OCI-LY1 (cell line): ENCODE data around the gene TRPC4.

Source experiments
- H2AFZ ChIP-seq: fragments of 200-600 bp; sonication (generic), shearing (Covaris generic); 2 replicates; pipeline ENCODE4 v1.6.0; 2014; ENCODE audit warnings: antibody characterized with exemption, mild to moderate bottlenecking, low read length
- H3F3A ChIP-seq: fragments of 200-600 bp; sonication (generic), shearing (Covaris generic); 2 replicates; pipeline ENCODE4 v1.6.0; 2014; ENCODE audit warnings: mild to moderate bottlenecking, antibody characterized with exemption, low read length, moderate library complexity; ENCODE audit not compliant: insufficient read depth
- H3K27ac ChIP-seq: fragments of 200-600 bp; sonication (generic); 2 replicates; pipeline ENCODE4 v1.5.1; 2014; ENCODE audit warnings: low read length, mixed run types, mild to moderate bottlenecking, low read depth; ENCODE audit not compliant: poor library complexity, severe bottlenecking
- H3K27me3 ChIP-seq: fragments of 200-600 bp; sonication (generic); 2 replicates; pipeline ENCODE4 v1.6.0; 2014; ENCODE audit warnings: antibody characterized with exemption, mild to moderate bottlenecking, low read length, moderate library complexity; ENCODE audit not compliant: insufficient read depth
- H3K36me3 ChIP-seq: fragments of 200-600 bp; sonication (generic); 2 replicates; pipeline ENCODE4 v1.6.1; 2014; ENCODE audit warnings: mild to moderate bottlenecking, antibody characterized with exemption, low read length, moderate library complexity, mixed read lengths; ENCODE audit not compliant: insufficient read depth
- H3K4me1 ChIP-seq: fragments of 200-600 bp; sonication (generic); 2 replicates; pipeline ENCODE4 v1.5.1; 2014; ENCODE audit warnings: mild to moderate bottlenecking, low read length, moderate library complexity; ENCODE audit not compliant: insufficient read depth, severe bottlenecking
- H3K4me2 ChIP-seq: fragments of 200-600 bp; sonication (generic), shearing (Covaris generic); 2 replicates; pipeline ENCODE4 v1.6.1; 2014; ENCODE audit warnings: low read length
- H3K4me3 ChIP-seq: fragments of 200-600 bp; sonication (generic); 2 replicates; pipeline ENCODE4 v1.5.1; 2014; ENCODE audit warnings: low read length, low read depth, mild to moderate bottlenecking, mixed read lengths; ENCODE audit not compliant: poor library complexity, severe bottlenecking
- H3K79me2 ChIP-seq: fragments of 200-600 bp; shearing (Covaris generic); 2 replicates; pipeline ENCODE4 v1.6.1; 2016; ENCODE audit warnings: mixed run types, low read length, mixed read lengths; ENCODE audit not compliant: insufficient read depth
- H3K9ac ChIP-seq: fragments of 200-600 bp; sonication (generic), shearing (Covaris generic); 2 replicates; pipeline ENCODE4 v1.6.1; 2014; ENCODE audit warnings: mild to moderate bottlenecking, low read length, mixed read lengths
- H3K9me2 ChIP-seq: fragments of 200-600 bp; sonication (generic), shearing (Covaris generic); 2 replicates; pipeline ENCODE4 v1.6.1; 2014; ENCODE audit warnings: low read depth, mild to moderate bottlenecking, low read length, mixed read lengths
- H3K9me3 ChIP-seq: fragments of 200-600 bp; shearing (Covaris generic); 2 replicates; pipeline ENCODE4 v1.6.1; 2014; ENCODE audit warnings: low read length, mixed read lengths
- H4K20me1 ChIP-seq: fragments of 200-600 bp; sonication (generic), shearing (Covaris generic); 2 replicates; pipeline ENCODE4 v1.6.0; 2016; ENCODE audit warnings: mild to moderate bottlenecking, low read length; ENCODE audit not compliant: insufficient read depth
- CTCF ChIP-seq: fragments of 200-600 bp; sonication (generic), shearing (Covaris generic); IDR thresholded peaks from 2 replicates; pipeline ENCODE4 v1.5.1; 2017; ENCODE audit warnings: mild to moderate bottlenecking, antibody characterized with exemption, low read length, moderate library complexity, mixed read lengths
- EZH2 ChIP-seq: fragments of 200-600 bp; sonication (generic), shearing (Covaris generic); IDR thresholded peaks from 2 replicates; pipeline ENCODE4 v1.8.0; 2017; ENCODE audit warnings: borderline replicate concordance, mixed run types, mild to moderate bottlenecking, antibody characterized with exemption, low read length, moderate library complexity, mixed read lengths

Gene TRPC4

GRCh38 chr13:37869756-37870488 is at the start of gene TRPC4:
TRPC4 (minus strand) TSS chr13:37869772; CDS start chr13:37783333, 86,439 bp downstream.
- no peak within 1 kb of the TSS for H3K4me3 ChIP-seq
- no peaks in the 10 kb centered on the region for H3K27me3 ChIP-seq

GRCh38 chr13:37918751-37919150 is 49.2 kb upstream of the TRPC4 start:
- Histone ChIP-seq H3K4me2 (no peak overlapping the region), H3K4me3 (no peak overlapping the region), H3K9me3 (no peaks in the 10 kb centered on the region), H3K79me2 (no peaks in the 10 kb centered on the region), H3K27me3 (no peaks in the 10 kb centered on the region), H3K9ac (no peak overlapping the region), H2AFZ (no peak overlapping the region), H3K36me3 (no peaks in the 10 kb centered on the region), H3K9me2 (no peaks in the 10 kb centered on the region), H3K27ac (no peak overlapping the region), H4K20me1 (no peaks in the 10 kb centered on the region), H3K4me1 (no peaks in the 10 kb centered on the region), H3F3A (no peaks in the 10 kb centered on the region)
- TF ChIP-seq EZH2 (no peak), CTCF (no peak)

More at GRCh38 chr13:37869756-37870488, at the start of gene TRPC4:
- Histone ChIP-seq H3K36me3 (no peaks in the 10 kb centered on the region), H3K9me3 (no peaks in the 10 kb centered on the region), H3K9ac (no peak within 1 kb of the TSS), H3K4me1 (no peaks in the 10 kb centered on the region), H3K79me2 (no peaks in the 10 kb centered on the region), H2AFZ (no peak within 1 kb of the TSS), H3K4me2 (no peak within 1 kb of the TSS), H3F3A (no peaks in the 10 kb centered on the region), H4K20me1 (no peaks in the 10 kb centered on the region), H3K27ac (no peak within 1 kb of the TSS), H3K9me2 (no peaks in the 10 kb centered on the region)
- TF ChIP-seq CTCF (no peak), EZH2 (no peak)

GRCh38 chr13:37918116-37918714 is 48.6 kb upstream of the TRPC4 start:
- H3K9ac ChIP-seq: no peak overlapping the region
- no peaks in the 10 kb centered on the region for H3K27me3 ChIP-seq
- no peak overlapping the region for H3K4me2 ChIP-seq
- H3K79me2 ChIP-seq: no peaks in the 10 kb centered on the region
- H3K9me3 ChIP-seq: no peaks in the 10 kb centered on the region
- TF ChIP-seq EZH2 (no peak), CTCF (no peak)
- H3K4me1 ChIP-seq: no peaks in the 10 kb centered on the region
- no peaks in the 10 kb centered on the region for H4K20me1 ChIP-seq
- H3K9me2 ChIP-seq: no peaks in the 10 kb centered on the region
- no peak overlapping the region for H2AFZ ChIP-seq
- no peak overlapping the region for H3K27ac ChIP-seq
- H3K36me3 ChIP-seq: no peaks in the 10 kb centered on the region
- H3F3A ChIP-seq: no peaks in the 10 kb centered on the region
- H3K4me3 ChIP-seq: no peak overlapping the region
